ENCODE measurements around the gene OR56A3. TPM values are rescaled to one million over a fixed set of nuclear protein-coding genes. Genes with fewer than 3 reads are reported as not detected.

Gene OR56A3
- total RNA-seq, 1 donor from 2014 or later, result not detected

DNA sequence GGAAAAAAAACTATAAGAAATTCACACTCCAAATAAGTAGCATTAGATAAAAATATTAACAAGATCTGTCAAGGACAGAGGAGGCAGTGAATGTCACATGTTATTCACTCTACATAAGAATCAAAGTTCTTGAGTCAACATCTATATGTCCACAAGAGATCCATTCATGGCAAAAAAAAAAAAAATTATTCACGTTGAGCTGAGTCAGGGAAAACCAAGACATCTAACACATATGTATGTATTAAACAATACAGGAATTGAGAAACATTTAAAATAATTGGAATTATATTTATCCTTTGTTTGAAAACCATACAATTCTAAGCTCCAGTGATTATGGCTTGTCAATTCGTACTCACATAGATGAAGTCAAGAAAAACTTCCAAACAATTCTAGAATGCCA is 24.9 kb downstream of the OR56A3 start:
- intact Hi-C loops (cut with DNase I), result no loop called here
- DNase-seq (no peak), ATAC-seq (ENCODE audit: poor library complexity) (no peak)

DNA sequence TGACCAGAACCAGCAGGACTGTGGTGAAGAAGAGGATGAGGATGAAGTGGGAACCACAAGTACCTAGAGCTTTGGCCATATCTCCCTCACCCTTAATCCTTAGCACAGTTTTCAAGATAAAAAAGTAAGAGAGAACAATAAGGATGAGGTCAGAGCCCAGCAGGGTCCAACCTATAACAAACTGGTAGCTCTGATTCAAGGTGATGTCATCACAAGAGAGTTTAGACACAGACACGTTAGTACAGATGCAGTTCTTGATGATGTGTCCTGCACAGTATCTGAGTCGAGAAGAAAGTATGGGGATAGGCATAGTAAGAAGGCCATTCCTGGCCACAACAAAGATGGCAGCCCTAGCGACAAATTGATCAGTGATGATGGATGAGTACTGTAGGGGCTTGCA is 25.7 kb downstream of the OR56A3 start:
- DNase-seq, result no peak
- intact Hi-C loops (cut with DNase I), result no loop called here
- ATAC-seq (ENCODE audit: poor library complexity), result no peak

DNA sequence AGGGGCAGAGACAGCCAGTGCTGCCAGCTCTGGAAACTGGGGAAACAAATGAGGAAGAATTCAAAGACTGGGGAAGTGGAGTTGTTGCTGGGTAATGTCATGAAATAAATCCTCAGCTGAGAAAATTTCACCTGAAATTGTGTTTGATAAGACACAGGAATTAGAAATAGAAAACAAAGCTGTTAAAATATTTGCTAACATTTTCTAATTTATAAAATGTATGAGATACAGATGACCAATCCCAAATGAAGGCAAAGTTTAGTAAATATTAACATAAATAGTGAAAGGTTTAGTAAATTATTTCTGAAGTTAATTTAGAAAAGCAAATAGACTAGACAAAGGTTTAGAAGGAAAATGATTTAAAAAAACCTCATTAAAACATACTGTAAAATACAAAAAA is 26.3 kb downstream of the OR56A3 start, which contains the start of gene OR56A5:
TSS of gene OR56A5 (minus strand) at position 101 of the 400 bp plus-strand sequence. CDS start at position 101, 0 bp downstream.
- DNase-seq (no peak), ATAC-seq (ENCODE audit: poor library complexity) (no peak)
- intact Hi-C loops (cut with DNase I), result no loop called here

DNA sequence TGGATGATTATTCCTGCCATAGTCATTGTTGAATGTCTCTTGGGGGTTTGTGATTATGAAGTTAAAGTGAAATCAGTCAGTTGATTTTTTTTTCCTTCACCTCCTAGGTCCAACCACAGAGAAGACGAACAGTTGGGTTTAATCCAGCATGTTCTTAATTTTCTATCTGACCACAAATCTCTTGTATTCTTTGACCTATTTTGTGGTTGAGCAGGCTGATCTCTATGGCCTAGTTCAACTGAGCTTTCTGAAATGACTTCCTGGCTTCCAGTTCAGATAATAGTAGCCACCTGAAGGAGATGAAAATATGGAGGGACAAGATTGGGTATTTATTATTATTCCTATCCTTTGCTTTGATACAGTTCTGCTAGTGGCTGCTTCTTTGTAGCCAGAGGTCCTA is 31.5 kb downstream of the OR56A3 start:
- intact Hi-C loops (cut with DNase I), result no loop called here
- ATAC-seq (ENCODE audit: poor library complexity), result no peak
- no peak for DNase-seq

DNA sequence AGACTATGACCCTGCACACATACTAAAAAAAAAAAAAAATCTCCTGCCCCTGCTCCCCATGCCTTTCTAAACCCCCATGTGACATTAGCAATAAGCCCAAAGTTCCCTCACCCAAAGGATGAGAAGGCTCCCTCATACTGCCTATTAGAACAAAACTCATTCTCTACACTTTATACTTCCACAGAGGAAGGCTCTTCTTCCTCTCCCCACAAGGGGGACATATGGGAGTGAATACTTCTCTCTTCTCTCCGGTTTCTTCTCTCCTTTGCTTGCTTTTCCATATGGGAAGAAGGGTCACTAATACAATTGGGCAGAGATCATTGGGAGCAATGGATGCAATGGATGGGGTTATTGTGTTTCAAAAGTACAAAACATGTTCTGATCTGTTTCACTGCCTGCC is 41.4 kb downstream of the OR56A3 start:
- no peak for ATAC-seq (ENCODE audit: poor library complexity)
- DNase-seq, result no peak
- intact Hi-C loops (cut with DNase I), result no loop called here

DNA sequence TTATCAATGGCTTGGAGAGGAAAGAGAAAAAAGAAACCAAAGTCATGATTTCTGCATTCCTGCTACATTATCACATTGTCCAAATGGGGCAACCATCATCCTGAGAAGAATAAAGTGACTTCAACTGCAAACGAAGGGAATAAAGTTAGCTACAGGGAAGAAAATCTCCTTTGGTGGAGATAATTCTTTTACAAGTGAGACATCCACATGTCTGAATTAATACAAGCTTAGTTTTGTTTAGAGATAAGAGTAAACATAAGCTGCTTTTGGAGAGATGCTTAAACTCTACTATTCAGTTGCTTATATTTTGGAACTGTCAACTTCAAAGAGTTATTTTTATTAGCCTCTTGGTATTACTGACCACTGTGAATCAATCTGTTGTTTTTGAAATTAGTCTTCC is 44.8 kb downstream of the OR56A3 start, which contains the start of gene OR52L1:
TSS of gene OR52L1 (minus strand) at position 101 of the 400 bp plus-strand sequence. CDS start at position 46, 55 bp downstream.
- no peak for DNase-seq
- ATAC-seq (ENCODE audit: poor library complexity), result no peak
- intact Hi-C loops (cut with DNase I), result no loop called here

DNA sequence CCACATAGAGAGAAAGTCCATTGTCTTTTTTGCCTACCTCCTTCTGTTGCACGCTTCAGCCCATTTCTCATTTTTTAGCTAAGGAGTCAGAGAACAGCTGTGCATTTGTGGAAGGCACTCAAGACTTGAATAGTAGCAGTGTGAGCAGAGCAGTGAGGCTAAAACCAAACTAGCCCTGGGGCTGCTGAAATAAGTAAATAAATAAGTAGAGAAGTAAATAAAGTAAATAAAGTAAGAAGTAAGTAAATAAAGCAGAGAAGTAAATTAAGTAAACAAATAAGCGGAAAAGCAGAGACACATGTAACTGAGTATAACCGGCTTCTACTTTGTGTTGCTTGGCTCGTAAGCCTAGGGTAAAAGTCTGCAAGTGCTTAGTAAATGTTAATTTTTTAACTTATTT is 47.2 kb downstream of the OR56A3 start:
- no peak for DNase-seq

DNA sequence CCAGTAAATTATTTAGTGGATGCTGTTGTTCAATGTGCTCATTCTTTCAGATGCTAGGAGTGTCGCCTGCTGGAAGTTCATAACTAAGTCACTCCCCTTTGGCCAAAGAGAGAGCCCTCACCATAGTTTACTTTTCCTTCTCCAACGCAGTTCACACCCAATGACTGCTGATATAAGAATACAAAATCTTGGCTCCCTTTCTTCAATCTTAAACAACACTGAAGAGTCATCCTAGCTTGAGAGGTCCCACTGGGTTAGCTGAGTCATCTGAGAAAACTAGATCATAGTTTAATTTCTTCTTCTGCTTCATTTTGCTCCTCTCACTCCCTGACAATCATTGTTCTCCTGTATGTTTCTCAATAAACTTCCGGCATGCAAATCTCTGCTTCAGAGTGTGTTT is 50.1 kb downstream of the OR56A3 start:
- no peak for ATAC-seq (ENCODE audit: poor library complexity)
- intact Hi-C loops (cut with DNase I), result no loop called here

More for the DNA sequence above, 47.2 kb downstream of the OR56A3 start:
- ATAC-seq (ENCODE audit: poor library complexity), result no peak
- intact Hi-C loops (cut with DNase I), result no loop called here

DNA sequence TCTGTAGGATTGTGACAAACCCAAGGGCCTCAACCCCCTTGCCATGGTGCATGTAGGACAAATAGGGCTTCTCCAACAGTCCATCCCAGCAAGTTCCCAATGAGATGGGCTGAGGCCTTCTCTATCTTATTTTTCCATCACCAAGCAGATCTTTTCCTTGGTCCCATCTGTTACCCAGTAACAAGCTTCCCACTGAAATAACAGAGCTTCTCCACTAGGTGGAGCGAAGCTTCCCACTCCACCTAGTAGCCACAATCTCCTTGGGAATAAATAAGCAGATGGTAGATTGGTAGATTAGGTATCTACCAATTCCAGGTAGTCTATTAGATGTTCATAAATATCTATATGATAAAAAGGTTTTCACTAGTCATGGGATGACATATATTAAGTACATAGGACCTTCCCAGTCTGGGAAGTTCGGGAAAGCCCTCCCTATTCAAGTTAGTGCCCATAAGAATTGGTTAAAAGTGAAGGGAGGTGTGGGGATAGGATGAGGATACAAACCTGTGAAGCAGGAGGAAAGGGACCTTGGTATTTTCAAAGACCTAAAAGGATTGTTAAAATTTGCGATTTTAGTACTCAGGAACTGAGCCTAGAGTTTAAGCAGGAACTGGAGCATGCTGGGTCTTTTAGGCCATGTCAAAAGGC is 50.7 kb downstream of the OR56A3 start:
- intact Hi-C loops (cut with DNase I), result no loop called here
- ATAC-seq (ENCODE audit: poor library complexity), result no peak
- no peak for DNase-seq

More for the DNA sequence above, 50.1 kb downstream of the OR56A3 start:
- no peak for DNase-seq

DNA sequence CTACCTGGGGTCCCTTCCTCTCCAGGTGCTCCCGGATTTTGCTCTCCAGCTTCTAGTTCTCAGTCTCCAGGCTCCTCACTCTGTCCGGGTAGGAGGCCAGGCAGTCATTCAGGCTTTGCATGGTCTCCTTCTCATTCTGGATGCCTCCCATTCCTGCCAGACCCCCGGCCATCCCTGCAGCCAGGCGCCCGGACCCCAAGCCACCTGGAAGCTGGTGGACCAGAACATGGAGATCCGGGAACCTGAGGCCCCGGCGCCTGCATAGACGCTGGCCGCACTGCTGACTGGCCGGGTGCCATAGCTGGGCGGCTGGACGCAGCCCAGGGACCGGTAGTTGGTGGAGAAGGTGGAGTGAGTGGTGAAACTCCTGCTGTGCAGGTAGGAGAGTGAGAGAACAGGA is 52.7 kb downstream of the OR56A3 start:
- intact Hi-C loops (cut with DNase I), result no loop called here
- ATAC-seq (ENCODE audit: poor library complexity) (no peak), DNase-seq (no peak)

Other genes starting within 250 kb of the OR56A3 start
- gene OR56B1, start 205.8 kb upstream of the OR56A3 start, total RNA-seq, result not detected
- not detected for gene OR52N4, start 188.0 kb upstream of the OR56A3 start, total RNA-seq
- not detected for gene OR52N5, start 158.9 kb upstream of the OR56A3 start, total RNA-seq
- not detected for gene OR52N1, start 151.0 kb upstream of the OR56A3 start, total RNA-seq
- gene OR52N2, start 133.3 kb upstream of the OR56A3 start, total RNA-seq, result not detected
- gene OR52E6, start 100.4 kb upstream of the OR56A3 start, total RNA-seq, result not detected
- gene OR52E8, start 84.6 kb upstream of the OR56A3 start, total RNA-seq, result not detected
- not detected for gene OR52E4, start 61.6 kb upstream of the OR56A3 start, total RNA-seq
- gene OR52E5, start 49.0 kb upstream of the OR56A3 start, total RNA-seq, result not detected
- gene OR56A5, start 26.2 kb downstream of the OR56A3 start, total RNA-seq, result not detected
- not detected for gene OR52L1, start 44.7 kb downstream of the OR56A3 start, total RNA-seq
- not detected for gene OR56A4, start 64.7 kb downstream of the OR56A3 start, total RNA-seq
- not detected for gene OR56A1, start 88.5 kb downstream of the OR56A3 start, total RNA-seq
- not detected for gene OR56B4, start 165.4 kb downstream of the OR56A3 start, total RNA-seq
- not detected for gene OR52B2, start 228.1 kb downstream of the OR56A3 start, total RNA-seq

Measured in Right ventricle myocardium superior (tissue), 1 donor.